Ishikawa (cell line): ENCODE results near the gene TTC32.

Experiments
- CEBPB ChIP-seq: IDR thresholded peaks from 2 replicates; pipeline ENCODE4 v1.6.1; 2012
- CREB1 ChIP-seq: IDR thresholded peaks from 2 replicates; pipeline ENCODE4 v1.6.1; 2012; ENCODE audit warnings: low read depth
- EGR1 ChIP-seq: IDR thresholded peaks from 2 replicates; pipeline ENCODE4 v1.6.1; 2012
- EP300 ChIP-seq: IDR thresholded peaks from 2 replicates; pipeline ENCODE4 v1.6.1; 2012; ENCODE audit warnings: borderline replicate concordance
- FOXM1 ChIP-seq: IDR thresholded peaks from 2 replicates; pipeline ENCODE4 v1.6.1; 2012; ENCODE audit warnings: low read depth, borderline replicate concordance
- NFIC ChIP-seq: IDR thresholded peaks from 2 replicates; pipeline ENCODE4 v1.6.1; 2012
- RAD21 ChIP-seq: IDR thresholded peaks from 2 replicates; pipeline ENCODE4 v1.6.1; 2012; ENCODE audit warnings: low read depth
- REST ChIP-seq: IDR thresholded peaks from 2 replicates; pipeline ENCODE4 v1.6.1; 2012; ENCODE audit warnings: low read depth, mild to moderate bottlenecking
- TAF1 ChIP-seq: IDR thresholded peaks from 2 replicates; pipeline ENCODE4 v1.6.1; 2012; ENCODE audit warnings: low read depth, mild to moderate bottlenecking
- TCF12 ChIP-seq: IDR thresholded peaks from 2 replicates; pipeline ENCODE4 v1.6.1; 2012; ENCODE audit warnings: low read depth
- TEAD4 ChIP-seq: IDR thresholded peaks from 2 replicates; pipeline ENCODE4 v1.6.1; 2012
- USF1 ChIP-seq: IDR thresholded peaks from 2 replicates; pipeline ENCODE4 v1.6.1; 2012
- ZBTB7A ChIP-seq: IDR thresholded peaks from 2 replicates; pipeline ENCODE4 v1.6.1; 2012; ENCODE audit warnings: low read depth
- TF ChIP-seq, protein P1 (sequence below): IDR thresholded peaks from 2 replicates; pipeline ENCODE4 v1.6.1; 2012

Gene TTC32

GRCh38 chr2:19850056-19851050 lies 51.4 kb downstream of the TTC32 start:
- TF ChIP-seq NFIC: no peak
- TF ChIP-seq ZBTB7A: no peak
- TF ChIP-seq EP300: no peak
- no peak for TF ChIP-seq TAF1
- TF ChIP-seq REST: no peak
- no peak for TF ChIP-seq TCF12
- no peak for TF ChIP-seq RAD21
- no peak for TF ChIP-seq USF1
- no peak for TF ChIP-seq TEAD4
- no peak for TF ChIP-seq CEBPB
- no peak for TF ChIP-seq FOXM1
- no peak for TF ChIP-seq EGR1
- TF ChIP-seq CREB1: no peak
- TF ChIP-seq, protein P1, sequence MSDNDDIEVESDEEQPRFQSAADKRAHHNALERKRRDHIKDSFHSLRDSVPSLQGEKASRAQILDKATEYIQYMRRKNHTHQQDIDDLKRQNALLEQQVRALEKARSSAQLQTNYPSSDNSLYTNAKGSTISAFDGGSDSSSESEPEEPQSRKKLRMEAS: no peak

- no peak for TF ChIP-seq USF1
- no peak for TF ChIP-seq EP300
- no peak for TF ChIP-seq TCF12
- TF ChIP-seq CEBPB: no peak
- no peak for TF ChIP-seq EGR1
- TF ChIP-seq NFIC: no peak
- no peak for TF ChIP-seq ZBTB7A
Observed at GRCh38 chr2:19848952-19849351, 52.8 kb downstream of the TTC32 start.

DNA sequence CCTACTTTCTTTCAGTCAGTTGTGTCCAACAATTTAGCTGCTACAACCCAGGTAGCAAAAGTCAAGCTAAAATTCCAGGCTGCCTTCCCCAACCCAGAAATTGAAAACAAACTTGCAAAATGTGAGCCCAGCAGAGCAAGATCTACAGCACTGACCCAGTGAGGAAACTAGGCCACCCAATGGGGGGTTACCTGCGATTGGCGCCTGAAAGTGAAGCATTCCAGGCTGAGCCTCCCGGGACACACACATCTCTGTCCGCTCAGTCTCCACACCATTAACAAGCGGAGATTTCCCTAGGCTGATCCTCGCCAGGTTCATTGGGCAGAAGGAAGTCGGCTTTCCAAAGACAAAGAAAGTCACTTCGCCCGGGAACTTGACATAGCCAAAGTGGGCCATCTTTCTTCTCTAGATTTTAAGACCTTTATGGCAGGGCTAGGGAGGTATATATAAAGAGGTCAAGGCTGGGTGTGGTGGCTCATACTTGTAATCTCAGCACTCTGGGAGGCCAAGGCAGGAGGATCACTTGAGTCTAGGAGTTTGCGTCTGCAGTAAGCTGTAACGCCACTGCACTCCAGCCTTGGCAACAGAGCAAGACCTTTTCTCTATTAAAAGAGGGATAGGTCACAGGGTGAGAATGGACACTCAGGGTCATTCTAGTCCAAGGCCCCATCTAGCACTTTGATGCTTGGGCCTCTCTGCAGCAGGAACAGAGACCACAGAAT lies 53.6 kb downstream of the TTC32 start:
- TF ChIP-seq TCF12 (no peak), NFIC (no peak), TAF1 (no peak)

GRCh38 chr2:19847486-19847885 lies 54.3 kb downstream of the TTC32 start:
- TF ChIP-seq USF1: no peak
- no peak for TF ChIP-seq TAF1
